C4-2B (cell line): ENCODE measurements around the gene CCDC170.
"Not testable (repeated sequence)": the region's sequence is repeated elsewhere in the genome, so short reads cannot be mapped to it uniquely, and the experiment has no call there.

Experiments
- H3K27ac ChIP-seq: fragments of 450-650 bp; 2 replicates; pipeline ENCODE4 v1.5.1; 2017
- CTCF ChIP-seq: fragments of 450-650 bp; conservative IDR thresholded peaks from 2 replicates; pipeline ENCODE4 v1.5.1; 2017; ENCODE audit warnings: mild to moderate bottlenecking
- ZFX ChIP-seq: fragments of 450-650 bp; IDR thresholded peaks from 2 replicates; pipeline ENCODE4 v1.6.1; 2017

The CCDC170 gene

GRCh38 chr6:151506761-151507160, 12.9 kb downstream of the CCDC170 start:
- no peak overlapping the region for H3K27ac ChIP-seq
- TF ChIP-seq ZFX (no peak), CTCF (no peak)

DNA sequence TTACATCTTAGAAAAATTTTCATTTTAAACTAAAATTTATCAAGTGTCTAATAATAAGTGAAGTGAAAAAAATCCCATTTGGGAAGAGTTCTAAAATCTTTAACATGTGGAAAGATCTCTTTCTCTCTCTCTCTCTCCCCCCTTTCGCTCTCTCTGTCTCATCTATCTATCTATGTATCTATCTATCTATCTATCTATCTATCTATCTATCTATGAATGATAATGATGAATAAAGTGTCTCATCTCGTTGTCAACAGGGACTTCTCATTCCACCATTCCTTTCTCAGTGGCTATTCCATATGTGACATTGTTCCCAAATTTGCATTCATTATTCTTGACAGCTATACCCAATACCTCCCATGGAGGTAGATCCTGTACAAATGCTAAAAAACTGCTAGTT, 15.2 kb downstream of the CCDC170 start:
- H3K27ac ChIP-seq: no peak overlapping the region
- TF ChIP-seq ZFX: no peak

- TF ChIP-seq ZFX (no peak), CTCF (no peak)
- H3K27ac ChIP-seq: no peak overlapping the region
Measured at GRCh38 chr6:151512481-151512880, 18.7 kb downstream of the CCDC170 start.

GRCh38 chr6:151514000-151514730, 20.3 kb downstream of the CCDC170 start:
- TF ChIP-seq ZFX (no peak), CTCF (no peak)
- no peak overlapping the region for H3K27ac ChIP-seq

DNA sequence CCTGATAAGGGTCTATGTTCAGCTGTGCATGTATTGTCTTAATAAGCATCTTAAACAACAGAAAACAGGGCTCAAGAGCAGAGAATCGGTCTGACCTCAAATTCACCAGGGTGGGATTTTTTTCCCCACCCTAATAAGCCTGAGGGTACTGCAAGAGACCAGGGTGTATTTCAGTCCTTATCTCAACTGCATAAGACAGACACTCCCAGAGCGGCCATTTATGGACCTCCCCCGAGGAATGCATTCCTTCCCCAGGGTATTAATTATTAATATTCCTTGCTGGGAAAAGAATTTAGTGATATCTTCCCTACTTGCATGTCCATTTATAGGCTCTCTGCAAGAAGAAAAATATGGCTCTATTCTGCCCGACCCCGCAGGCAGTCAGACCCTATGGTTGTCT, 25.2 kb downstream of the CCDC170 start:
- H3K27ac ChIP-seq: not testable (repeated sequence)

GRCh38 chr6:151523034-151523433, 29.2 kb downstream of the CCDC170 start:
- no peak overlapping the region for H3K27ac ChIP-seq
- TF ChIP-seq ZFX (no peak), CTCF (no peak)

DNA sequence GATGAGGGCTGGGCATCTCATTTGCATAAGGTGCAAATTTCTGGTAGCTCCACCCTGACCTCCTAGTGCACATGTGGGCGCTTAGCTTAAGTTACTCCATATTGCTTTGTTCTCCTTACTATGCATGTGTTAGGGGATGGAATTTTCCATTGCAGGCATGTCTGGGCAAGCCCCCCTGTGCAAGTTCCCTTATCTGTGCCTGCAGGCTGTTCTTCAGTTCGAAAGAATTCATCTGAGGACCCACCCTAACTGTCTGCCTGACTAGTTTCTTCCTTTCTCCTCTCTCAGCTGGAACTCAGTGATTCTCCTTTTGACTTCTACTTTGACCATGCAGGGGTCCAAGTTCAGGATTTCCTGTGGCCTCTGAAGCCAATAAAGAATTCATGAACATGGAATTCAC, 30.2 kb downstream of the CCDC170 start:
- TF ChIP-seq CTCF (no peak), ZFX (no peak)
- no peak overlapping the region for H3K27ac ChIP-seq

DNA sequence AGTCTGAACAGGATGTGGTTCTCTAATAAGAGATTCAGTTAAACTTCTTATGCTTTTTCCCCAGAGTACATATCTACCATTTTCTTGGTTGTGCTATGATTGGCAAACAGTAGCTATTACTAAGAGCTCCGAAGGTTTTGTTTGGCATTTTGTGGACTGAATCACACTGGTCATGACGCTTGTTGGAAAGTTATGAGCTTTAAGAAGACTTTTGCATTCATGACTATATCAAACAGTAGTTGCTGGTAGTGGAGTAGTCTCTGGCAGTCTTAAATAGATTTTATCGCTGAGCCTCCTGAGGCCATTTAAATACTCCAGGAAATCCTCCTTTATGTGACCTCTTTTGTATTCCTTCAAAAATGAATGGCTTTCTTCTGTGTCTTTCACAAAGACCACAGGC, 40.8 kb downstream of the CCDC170 start:
- H3K27ac ChIP-seq: no peak overlapping the region
- TF ChIP-seq CTCF (no peak), ZFX (no peak)
